Smooth muscle cell (in vitro differentiated cells): ENCODE data around the gene DPF3. TPM values are rescaled to one million over a fixed set of nuclear protein-coding genes. Genes with fewer than 3 reads are reported as not detected.

Experiments
- DNase-seq: peaks from one replicate; lab custom pipeline; 2025; ENCODE audit not compliant: unreplicated experiment; lab: John Stamatoyannopoulos, UW
- H2AFZ ChIP-seq: fragments of 200-600 bp; sonication (generic); 2 replicates; pipeline ENCODE4 v1.6.0; 2016; ENCODE audit warnings: antibody characterized with exemption, low read depth, mild to moderate bottlenecking
- H3F3A ChIP-seq: fragments of 200-600 bp; sonication (generic); 2 replicates; pipeline ENCODE4 v1.6.0; 2017; ENCODE audit warnings: antibody characterized with exemption, low read depth
- H3K27ac ChIP-seq: fragments of 200-600 bp; sonication (generic); 2 replicates; pipeline ENCODE4 v1.5.1; 2016; ENCODE audit warnings: low read depth, mild to moderate bottlenecking
- H3K27me3 ChIP-seq: fragments of 200-600 bp; sonication (generic); 2 replicates; pipeline ENCODE4 v1.6.1; 2016; ENCODE audit warnings: low read depth, mild to moderate bottlenecking
- H3K36me3 ChIP-seq: fragments of 200-600 bp; sonication (generic); 2 replicates; pipeline ENCODE4 v1.5.1; 2016; ENCODE audit warnings: low read depth
- H3K4me1 ChIP-seq: fragments of 200-600 bp; sonication (generic); 2 replicates; pipeline ENCODE4 v1.5.1; 2016; ENCODE audit warnings: low read depth
- H3K4me2 ChIP-seq: fragments of 200-600 bp; sonication (generic); 2 replicates; pipeline ENCODE4 v1.6.0; 2016; ENCODE audit warnings: mild to moderate bottlenecking
- H3K4me3 ChIP-seq: fragments of 200-600 bp; sonication (generic); 2 replicates; pipeline ENCODE4 v1.5.1; 2016; ENCODE audit warnings: mild to moderate bottlenecking
- H3K79me2 ChIP-seq: fragments of 200-600 bp; sonication (generic); 2 replicates; pipeline ENCODE4 v1.6.0; 2016; ENCODE audit warnings: low read depth, mild to moderate bottlenecking
- H3K9ac ChIP-seq: fragments of 200-600 bp; sonication (generic); 2 replicates; pipeline ENCODE4 v1.6.0; 2016; ENCODE audit warnings: low read depth
- H3K9me3 ChIP-seq: fragments of 200-600 bp; sonication (generic); replicated peaks from 2 replicates; pipeline ENCODE4 v1.5.1; 2016; ENCODE audit warnings: low read depth
- H4K20me1 ChIP-seq: fragments of 200-600 bp; sonication (generic); 2 replicates; pipeline ENCODE4 v1.6.0; 2016; ENCODE audit warnings: low read depth
- WGBS: methylation state at CpG from one replicate; pipeline ENCODE4 v1.1.7; 2016; ENCODE audit warnings: low lambda C conversion rate; 5-methylcytosine and 5-hydroxymethylcytosine counted together
- polyA plus RNA-seq: library from polyadenylated mRNA; unstranded; fragments of >200 nt; fragmentation: Nextera tagmentation; extraction: Ambion mirVana; gene quantifications from 2 replicates; pipeline ENCODE4 v1.2.1, GENCODE V29; 2016
- total RNA-seq: library from RNA; depleted of rRNA; stranded (reverse); fragments of >200 nt; gene quantifications from 2 replicates; pipeline ENCODE4 v1.2.3, GENCODE V29; 2014
- TF ChIP-seq, protein P1 (sequence below): fragments of 200-600 bp; sonication (generic); IDR thresholded peaks from 2 replicates; pipeline ENCODE4 v1.5.1; 2017; ENCODE audit warnings: borderline replicate concordance, mild to moderate bottlenecking, antibody characterized with exemption; ENCODE audit not compliant: insufficient read depth, poor library complexity, severe bottlenecking

DPF3 gene
- total and polyA plus RNA-seq, 2 experiments from 2014 or later = 4.9 to 12.6 TPM

DNA sequence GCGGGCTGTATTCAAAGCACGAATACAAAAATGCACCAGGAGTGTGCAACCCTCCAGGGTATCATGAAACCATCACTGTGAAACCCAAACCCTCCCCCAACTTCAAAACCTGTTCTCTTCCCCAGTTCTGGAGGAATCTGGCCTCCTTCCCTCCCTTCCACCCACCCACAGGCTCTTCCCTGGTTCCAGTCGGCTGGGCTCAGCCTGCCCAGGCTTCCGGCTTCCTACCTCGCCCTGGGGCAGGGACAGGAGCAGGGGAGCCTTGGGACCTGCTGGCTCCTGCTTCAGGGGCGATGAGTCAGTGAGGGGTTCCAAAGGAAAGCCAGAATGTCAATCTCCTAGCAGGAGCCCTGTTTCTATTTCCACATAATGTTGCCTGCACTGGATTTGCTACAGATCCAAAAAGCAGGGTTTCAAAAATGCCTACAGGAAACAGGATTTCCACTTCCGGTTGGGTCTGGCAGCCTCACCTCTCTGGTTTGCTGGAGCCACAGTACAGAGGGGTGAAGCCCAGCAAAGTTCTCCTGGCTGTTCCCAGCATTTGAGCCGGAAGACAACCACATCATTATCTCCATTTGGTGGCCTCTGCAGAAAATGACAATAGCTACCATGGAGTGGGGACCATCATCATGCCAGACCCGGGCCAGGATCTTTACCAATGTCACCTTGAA is 278.3 kb downstream of the DPF3 start:
- Histone ChIP-seq H3K79me2 (no peaks in the 10 kb centered on the region), H3K4me2 (peak overlapping the region; percentile 25), H2AFZ (peak overlapping the region; percentile 77), H4K20me1 (no peaks in the 10 kb centered on the region), H3K27me3 (no peaks in the 10 kb centered on the region), H3K4me1 (peaks cover 24% of the 10 kb centered on the region), H3F3A (peaks cover 7% of the 10 kb centered on the region), H3K27ac (peak overlapping the region; percentile 76), H3K9ac (no peak overlapping the region), H3K36me3 (no peaks in the 10 kb centered on the region), H3K9me3 (no peaks in the 10 kb centered on the region), H3K4me3 (no peak overlapping the region)
- TF ChIP-seq, protein P1, sequence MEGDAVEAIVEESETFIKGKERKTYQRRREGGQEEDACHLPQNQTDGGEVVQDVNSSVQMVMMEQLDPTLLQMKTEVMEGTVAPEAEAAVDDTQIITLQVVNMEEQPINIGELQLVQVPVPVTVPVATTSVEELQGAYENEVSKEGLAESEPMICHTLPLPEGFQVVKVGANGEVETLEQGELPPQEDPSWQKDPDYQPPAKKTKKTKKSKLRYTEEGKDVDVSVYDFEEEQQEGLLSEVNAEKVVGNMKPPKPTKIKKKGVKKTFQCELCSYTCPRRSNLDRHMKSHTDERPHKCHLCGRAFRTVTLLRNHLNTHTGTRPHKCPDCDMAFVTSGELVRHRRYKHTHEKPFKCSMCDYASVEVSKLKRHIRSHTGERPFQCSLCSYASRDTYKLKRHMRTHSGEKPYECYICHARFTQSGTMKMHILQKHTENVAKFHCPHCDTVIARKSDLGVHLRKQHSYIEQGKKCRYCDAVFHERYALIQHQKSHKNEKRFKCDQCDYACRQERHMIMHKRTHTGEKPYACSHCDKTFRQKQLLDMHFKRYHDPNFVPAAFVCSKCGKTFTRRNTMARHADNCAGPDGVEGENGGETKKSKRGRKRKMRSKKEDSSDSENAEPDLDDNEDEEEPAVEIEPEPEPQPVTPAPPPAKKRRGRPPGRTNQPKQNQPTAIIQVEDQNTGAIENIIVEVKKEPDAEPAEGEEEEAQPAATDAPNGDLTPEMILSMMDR = no peak
- DNase-seq = no peak
- WGBS = 59% methylated on average over 9 of the region's 9 CpGs

DNA sequence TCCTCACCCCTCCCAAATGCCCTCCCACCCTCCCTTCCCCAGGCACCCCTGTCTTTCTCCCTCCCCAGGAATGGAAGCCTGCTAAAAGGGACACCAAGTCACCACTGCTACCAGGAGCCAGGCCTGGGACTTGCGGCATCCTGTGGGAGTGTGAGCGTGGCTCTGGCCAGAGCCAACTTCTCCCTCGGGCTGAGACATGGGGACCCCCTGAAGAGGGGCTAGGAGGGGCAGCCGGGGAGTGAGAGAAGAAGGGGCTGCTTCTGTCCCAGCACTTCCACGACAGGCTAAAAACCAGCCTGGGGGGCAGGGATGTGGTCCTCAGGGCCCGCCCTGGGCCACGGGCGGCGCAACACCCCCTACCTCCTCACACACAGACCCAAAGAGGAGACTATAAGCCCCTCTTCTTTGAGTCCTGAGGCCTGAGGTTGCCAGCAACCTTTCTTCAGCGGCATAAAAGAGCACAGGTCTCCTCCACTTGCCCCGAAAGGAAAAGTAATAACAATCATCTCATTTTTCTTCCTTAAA is 278.9 kb downstream of the DPF3 start:
- no peak for DNase-seq
- peak overlapping the region; percentile 77 for H2AFZ ChIP-seq

DNA sequence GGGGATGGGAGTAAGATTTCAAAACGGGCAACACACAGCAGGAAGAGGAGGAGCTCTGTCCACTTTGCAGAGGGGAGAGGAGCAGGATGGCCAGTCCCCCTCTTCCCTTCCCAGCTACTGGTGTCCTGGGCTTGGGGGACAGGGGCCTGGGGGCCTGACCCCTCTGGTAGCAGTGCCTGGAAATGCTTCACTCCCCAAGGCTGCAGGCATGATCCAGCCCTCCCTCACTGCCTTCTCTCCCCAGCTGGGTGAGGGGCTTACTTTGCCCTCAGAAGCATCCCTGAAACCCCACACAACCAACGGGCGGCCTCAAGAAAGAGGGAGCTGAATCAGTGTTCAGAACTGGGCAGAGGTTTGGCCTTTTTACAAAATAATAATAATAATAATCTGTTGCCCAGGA is 279.5 kb downstream of the DPF3 start:
- Histone ChIP-seq H3K4me1 (peaks cover 24% of the 10 kb centered on the region), H4K20me1 (no peaks in the 10 kb centered on the region), H3K4me2 (no peak overlapping the region), H3K4me3 (no peak overlapping the region), H2AFZ (no peak overlapping the region), H3F3A (peaks cover 7% of the 10 kb centered on the region), H3K79me2 (no peaks in the 10 kb centered on the region), H3K27me3 (no peaks in the 10 kb centered on the region), H3K9ac (no peak overlapping the region), H3K27ac (no peak overlapping the region), H3K36me3 (no peaks in the 10 kb centered on the region), H3K9me3 (no peaks in the 10 kb centered on the region)
- DNase-seq = no peak
- WGBS = 87% methylated on average over 3 of the region's 3 CpGs
- TF ChIP-seq, protein P1 = no peak

More for the DNA sequence above, 278.9 kb downstream of the DPF3 start:
- H3K4me2 ChIP-seq = no peak overlapping the region
- H3K4me1 ChIP-seq = peaks cover 24% of the 10 kb centered on the region
- peaks cover 7% of the 10 kb centered on the region for H3F3A ChIP-seq
- H3K4me3 ChIP-seq = no peak overlapping the region
- no peak overlapping the region for H3K9ac ChIP-seq
- whole genome bisulfite sequencing = 82% methylated on average over 11 of the region's 11 CpGs
- no peaks in the 10 kb centered on the region for H3K27me3 ChIP-seq
- H3K9me3 ChIP-seq = no peaks in the 10 kb centered on the region
- TF ChIP-seq, protein P1 = no peak
- no peaks in the 10 kb centered on the region for H4K20me1 ChIP-seq
- peak overlapping the region; percentile 76 for H3K27ac ChIP-seq
- H3K79me2 ChIP-seq = no peaks in the 10 kb centered on the region
- no peaks in the 10 kb centered on the region for H3K36me3 ChIP-seq

DNA sequence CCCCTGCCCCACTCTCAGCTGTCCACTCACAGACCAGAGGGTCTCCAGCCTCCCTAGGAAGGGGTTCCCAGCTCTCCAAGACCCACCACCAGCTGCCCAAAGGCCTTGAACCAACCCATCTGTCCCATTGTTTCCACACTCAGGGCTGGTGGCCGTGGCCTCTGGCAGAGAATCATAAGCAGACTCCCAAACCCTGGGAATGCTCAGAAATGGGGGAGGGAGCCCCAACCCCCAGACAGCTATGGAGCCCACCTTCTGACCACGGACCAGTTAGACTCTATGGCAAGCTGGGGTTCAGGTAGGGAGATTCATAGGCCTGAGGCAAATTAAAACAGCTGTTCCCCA is 280.0 kb downstream of the DPF3 start:
- Histone ChIP-seq H3K9ac (no peak overlapping the region), H3K27ac (no peak overlapping the region), H3K4me2 (no peak overlapping the region), H3K9me3 (no peaks in the 10 kb centered on the region), H3K36me3 (no peaks in the 10 kb centered on the region), H3K4me3 (no peak overlapping the region), H2AFZ (no peak overlapping the region), H3K27me3 (no peaks in the 10 kb centered on the region), H3K79me2 (no peaks in the 10 kb centered on the region), H4K20me1 (no peaks in the 10 kb centered on the region), H3F3A (peaks cover 7% of the 10 kb centered on the region), H3K4me1 (peaks cover 24% of the 10 kb centered on the region)
- 96% methylated on average over 2 of the region's 2 CpGs for WGBS
- no peak for DNase-seq
- TF ChIP-seq, protein P1 = no peak
